AG09319 (cell line): Measurements from ENCODE around the gene IL17RE.
"Not testable (repeated sequence)": the region's sequence is repeated elsewhere in the genome, so short reads cannot be mapped to it uniquely, and the experiment has no call there.

Experiments used
- DNase-seq: peaks from one replicate; pipeline ENCODE4 v3.0.0-alpha.2; 2010; ENCODE audit warnings: low read depth; ENCODE audit errors: extremely low read depth
- CTCF ChIP-seq: IDR thresholded peaks from 2 replicates; pipeline ENCODE4 v1.5.1; 2011; ENCODE audit warnings: low read depth, mild to moderate bottlenecking, inconsistent platforms, low read length, moderate library complexity

IL17RE gene

GRCh38 chr3:9863058-9863772 is 39.4 kb upstream of the IL17RE start:
- DNase-seq, result no peak
- TF ChIP-seq CTCF, result no peak

GRCh38 chr3:9864200-9864927 is 38.3 kb upstream of the IL17RE start:
- TF ChIP-seq CTCF, result no peak
- DNase-seq, result peak; percentile 79

GRCh38 chr3:9865125-9865637 is 37.5 kb upstream of the IL17RE start:
- DNase-seq, result not testable (repeated sequence)

GRCh38 chr3:9866639-9867038 is 36.0 kb upstream of the IL17RE start:
- no peak for DNase-seq
- TF ChIP-seq CTCF, result no peak

- no peak for TF ChIP-seq CTCF
- DNase-seq, result no peak
Measured at GRCh38 chr3:9867106-9867505, 35.5 kb upstream of the IL17RE start.

GRCh38 chr3:9869955-9870354 is 32.7 kb upstream of the IL17RE start:
- no peak for TF ChIP-seq CTCF
- no peak for DNase-seq

- TF ChIP-seq CTCF, result no peak
- peak; percentile 44 for DNase-seq
Measured at GRCh38 chr3:9870978-9871377, 31.7 kb upstream of the IL17RE start.

- not testable (repeated sequence) for DNase-seq
Measured at GRCh38 chr3:9872067-9872466, 30.6 kb upstream of the IL17RE start.
